Astrocyte (in vitro differentiated cells and primary cell): Measurements from ENCODE around the gene DNHD1.

ENCODE experiments used
- EZH2 ChIP-seq: IDR thresholded peaks from 2 replicates; pipeline ENCODE4 v1.6.1; 2012; ENCODE audit warnings: mild to moderate bottlenecking, low read length, inconsistent platforms; ENCODE audit not compliant: insufficient read depth
- TF ChIP-seq, protein P1 (sequence below): IDR thresholded peaks from 2 replicates; pipeline ENCODE4 v1.5.1; 2011; ENCODE audit warnings: low read depth, mild to moderate bottlenecking, inconsistent platforms, low read length, moderate library complexity; ENCODE audit not compliant: insufficient read depth

DNA sequence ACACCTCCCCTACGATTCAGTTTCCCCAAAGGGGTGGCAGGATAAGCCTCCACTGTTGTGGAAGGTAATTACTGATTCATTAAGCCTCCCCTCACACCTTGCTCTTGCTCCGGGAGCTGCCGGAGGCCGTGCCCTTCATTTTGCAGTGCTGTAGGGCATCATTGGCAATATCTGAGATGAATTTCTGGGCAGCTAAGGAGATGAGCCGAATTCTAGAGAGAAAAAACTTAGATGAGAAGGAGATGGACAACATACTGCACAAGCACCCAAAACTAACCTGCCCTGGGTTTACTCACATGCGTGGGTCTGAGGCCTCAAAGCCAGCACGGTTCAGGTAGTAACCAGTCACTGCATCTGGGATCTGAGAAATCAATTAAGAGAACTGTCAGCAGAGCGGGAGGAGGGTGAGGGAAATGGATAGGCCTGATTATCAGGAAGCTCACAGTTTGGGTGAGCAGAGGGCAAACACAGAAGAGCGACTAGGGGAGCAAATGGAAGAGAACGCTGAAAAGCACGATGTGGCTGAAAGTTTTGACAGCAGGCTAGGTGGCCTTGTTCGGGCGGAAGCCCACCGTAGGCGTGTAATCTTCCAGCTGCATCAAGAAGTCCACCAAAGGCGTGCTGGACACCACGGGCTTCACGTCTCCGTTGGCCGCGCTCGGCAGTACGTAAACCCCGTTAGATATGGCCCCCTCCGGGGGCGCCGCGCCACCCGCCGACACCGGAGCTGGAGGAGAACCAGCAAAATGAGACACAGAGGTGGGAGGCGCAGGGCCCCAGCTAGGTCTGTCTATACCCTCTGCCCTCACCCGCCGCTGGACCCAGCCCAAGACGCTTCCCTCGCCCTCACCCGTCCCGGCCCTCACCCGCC, 114.2 kb downstream of the DNHD1 start:
- TF ChIP-seq EZH2 = no peak
- TF ChIP-seq, protein P1, sequence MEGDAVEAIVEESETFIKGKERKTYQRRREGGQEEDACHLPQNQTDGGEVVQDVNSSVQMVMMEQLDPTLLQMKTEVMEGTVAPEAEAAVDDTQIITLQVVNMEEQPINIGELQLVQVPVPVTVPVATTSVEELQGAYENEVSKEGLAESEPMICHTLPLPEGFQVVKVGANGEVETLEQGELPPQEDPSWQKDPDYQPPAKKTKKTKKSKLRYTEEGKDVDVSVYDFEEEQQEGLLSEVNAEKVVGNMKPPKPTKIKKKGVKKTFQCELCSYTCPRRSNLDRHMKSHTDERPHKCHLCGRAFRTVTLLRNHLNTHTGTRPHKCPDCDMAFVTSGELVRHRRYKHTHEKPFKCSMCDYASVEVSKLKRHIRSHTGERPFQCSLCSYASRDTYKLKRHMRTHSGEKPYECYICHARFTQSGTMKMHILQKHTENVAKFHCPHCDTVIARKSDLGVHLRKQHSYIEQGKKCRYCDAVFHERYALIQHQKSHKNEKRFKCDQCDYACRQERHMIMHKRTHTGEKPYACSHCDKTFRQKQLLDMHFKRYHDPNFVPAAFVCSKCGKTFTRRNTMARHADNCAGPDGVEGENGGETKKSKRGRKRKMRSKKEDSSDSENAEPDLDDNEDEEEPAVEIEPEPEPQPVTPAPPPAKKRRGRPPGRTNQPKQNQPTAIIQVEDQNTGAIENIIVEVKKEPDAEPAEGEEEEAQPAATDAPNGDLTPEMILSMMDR = no peak
